GM12864 (cell line): ENCODE results near the gene ELMOD1.

Experiments
- DNase-seq: peaks from one replicate; pipeline ENCODE4 v3.0.0-alpha.2; 2011; ENCODE audit warnings: low read depth
- H3K4me3 ChIP-seq: 2 replicates; pipeline ENCODE4 v1.5.1; 2011; ENCODE audit warnings: mild to moderate bottlenecking, low read depth, low read length, control low read depth
- TF ChIP-seq, protein P1 (sequence below): IDR thresholded peaks from 2 replicates; pipeline ENCODE4 v1.5.1; 2011; ENCODE audit warnings: low read depth, mild to moderate bottlenecking, moderate library complexity, low read length, control low read depth, inconsistent platforms; ENCODE audit errors: missing control alignments

ELMOD1 gene

DNA sequence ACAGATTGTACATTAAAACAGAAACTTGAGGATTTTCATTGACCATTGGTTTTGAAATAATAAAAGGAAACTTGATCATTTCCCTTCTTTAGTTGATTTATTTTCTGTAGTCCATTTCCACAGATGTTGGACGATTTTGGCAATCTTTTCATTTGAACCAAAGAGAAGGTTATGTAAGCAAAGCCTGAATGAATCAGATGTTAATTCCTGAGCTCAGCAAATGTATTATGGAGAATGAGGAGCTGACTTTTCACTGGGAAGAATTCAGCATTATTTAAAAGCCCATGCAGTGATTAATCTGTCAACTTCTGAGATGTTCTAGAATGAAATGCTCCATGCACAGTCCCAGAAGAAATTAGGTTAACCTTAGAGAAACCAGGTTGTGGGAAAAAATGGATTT, 29.0 kb downstream of the ELMOD1 start:
- DNase-seq: no peak
- H3K4me3 ChIP-seq: no peak overlapping the region
- TF ChIP-seq, protein P1, sequence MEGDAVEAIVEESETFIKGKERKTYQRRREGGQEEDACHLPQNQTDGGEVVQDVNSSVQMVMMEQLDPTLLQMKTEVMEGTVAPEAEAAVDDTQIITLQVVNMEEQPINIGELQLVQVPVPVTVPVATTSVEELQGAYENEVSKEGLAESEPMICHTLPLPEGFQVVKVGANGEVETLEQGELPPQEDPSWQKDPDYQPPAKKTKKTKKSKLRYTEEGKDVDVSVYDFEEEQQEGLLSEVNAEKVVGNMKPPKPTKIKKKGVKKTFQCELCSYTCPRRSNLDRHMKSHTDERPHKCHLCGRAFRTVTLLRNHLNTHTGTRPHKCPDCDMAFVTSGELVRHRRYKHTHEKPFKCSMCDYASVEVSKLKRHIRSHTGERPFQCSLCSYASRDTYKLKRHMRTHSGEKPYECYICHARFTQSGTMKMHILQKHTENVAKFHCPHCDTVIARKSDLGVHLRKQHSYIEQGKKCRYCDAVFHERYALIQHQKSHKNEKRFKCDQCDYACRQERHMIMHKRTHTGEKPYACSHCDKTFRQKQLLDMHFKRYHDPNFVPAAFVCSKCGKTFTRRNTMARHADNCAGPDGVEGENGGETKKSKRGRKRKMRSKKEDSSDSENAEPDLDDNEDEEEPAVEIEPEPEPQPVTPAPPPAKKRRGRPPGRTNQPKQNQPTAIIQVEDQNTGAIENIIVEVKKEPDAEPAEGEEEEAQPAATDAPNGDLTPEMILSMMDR: no peak

DNA sequence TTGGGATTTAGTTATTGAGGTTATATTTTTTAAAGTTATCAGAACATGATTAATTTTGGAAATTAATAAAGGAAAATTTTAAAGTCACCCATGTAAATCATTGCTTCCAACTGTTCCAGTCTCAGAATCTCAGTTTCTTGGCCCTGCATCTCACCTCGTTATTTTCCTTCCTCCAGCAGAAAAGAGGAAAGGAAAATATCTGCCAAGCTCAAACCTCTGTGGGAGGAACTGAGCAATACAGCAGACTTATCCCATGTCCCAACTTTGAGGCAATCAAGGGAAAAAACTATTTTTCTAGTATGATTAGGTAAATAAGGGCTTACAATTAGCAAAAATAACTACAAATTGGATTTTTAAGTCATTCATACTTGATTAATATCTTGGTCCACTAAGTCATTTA, 30.1 kb downstream of the ELMOD1 start:
- TF ChIP-seq, protein P1: no peak
- H3K4me3 ChIP-seq: no peak overlapping the region
- no peak for DNase-seq

DNA sequence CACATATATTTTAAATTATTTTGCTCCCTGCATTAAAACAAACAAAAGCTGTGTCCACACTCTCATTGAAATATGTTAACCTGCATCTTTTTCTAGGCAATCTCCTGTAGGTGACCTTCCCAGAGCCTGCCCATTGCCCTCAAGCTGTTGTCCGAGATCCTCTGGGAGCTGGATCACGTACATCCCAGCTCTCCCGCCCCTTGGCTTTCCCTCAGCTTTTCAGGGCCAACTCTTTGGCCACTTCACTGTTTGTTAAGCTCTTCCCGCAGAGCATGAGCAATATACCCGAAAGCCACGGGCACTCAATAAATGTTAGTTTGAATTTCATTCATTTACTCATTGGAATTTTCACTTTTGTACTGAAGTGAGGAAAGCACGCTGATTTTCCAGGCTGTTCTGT, 32.2 kb downstream of the ELMOD1 start:
- DNase-seq: no peak
- TF ChIP-seq, protein P1: no peak
- H3K4me3 ChIP-seq: no peak overlapping the region

DNA sequence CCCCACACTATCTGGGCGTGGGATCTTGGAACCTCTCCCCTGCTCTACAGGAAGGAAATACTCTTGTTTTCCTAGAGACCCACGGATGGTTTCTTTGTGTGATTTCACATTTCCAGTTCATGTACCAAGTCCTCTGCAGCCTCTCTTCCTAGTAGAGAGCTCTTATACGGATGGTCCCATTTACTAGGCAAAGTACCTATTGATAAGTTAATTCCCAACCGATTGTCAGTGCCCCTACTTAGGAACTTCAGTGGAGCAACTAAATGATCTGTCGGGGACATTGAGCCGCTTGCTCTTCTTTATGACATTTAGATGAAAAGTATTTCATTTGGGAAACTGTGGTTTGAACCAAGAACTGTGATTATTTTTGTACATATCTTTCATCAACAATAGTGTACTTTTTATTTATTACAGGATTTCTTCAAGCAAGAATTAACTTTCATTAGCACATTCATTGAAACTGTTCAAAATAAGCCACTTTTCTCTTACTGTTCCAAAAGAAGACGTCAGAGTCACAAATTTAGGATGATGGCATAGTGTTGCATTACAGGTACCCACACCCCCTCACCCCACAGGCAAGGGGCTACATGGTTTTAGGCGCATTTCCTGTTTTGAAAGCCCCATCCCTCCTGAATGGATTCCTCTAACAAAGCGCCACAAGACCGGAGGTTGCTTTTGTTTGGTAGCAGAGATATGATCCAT, 34.2 kb downstream of the ELMOD1 start:
- H3K4me3 ChIP-seq: no peak overlapping the region
- DNase-seq: no peak
- TF ChIP-seq, protein P1: no peak

DNA sequence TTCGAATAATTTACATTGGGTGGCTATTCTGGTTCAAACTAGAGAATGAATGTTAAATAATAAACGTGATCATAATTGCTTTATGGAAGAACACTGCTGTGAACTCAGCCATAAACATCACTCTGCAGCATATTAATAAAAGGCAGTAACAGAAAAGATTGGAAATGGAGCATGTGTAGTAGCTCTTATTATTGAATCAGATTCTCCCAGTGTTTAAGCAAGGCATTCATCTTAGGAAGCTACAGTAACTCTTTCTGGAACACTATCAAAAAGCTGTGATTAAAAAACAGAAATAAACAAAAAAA, 34.7 kb downstream of the ELMOD1 start:
- no peak overlapping the region for H3K4me3 ChIP-seq
- no peak for DNase-seq
- TF ChIP-seq, protein P1: no peak

DNA sequence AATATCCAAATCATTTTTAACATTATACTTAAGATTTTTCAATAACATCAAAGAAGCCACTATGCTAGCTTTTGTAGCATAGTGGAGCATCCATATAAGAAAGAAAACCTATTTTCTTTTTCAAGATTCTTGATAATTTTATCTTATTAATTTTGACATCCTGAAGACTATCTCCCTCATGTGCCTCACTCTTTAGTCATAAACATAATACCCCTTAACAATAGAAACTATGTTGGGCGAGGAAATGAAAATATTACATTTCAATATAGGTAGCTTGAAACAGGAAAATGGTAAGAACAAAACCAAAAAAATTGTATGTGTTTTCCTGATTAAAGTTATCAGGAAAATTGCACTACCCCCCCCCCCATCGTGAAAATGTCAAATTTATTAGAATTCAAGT, 40.1 kb downstream of the ELMOD1 start:
- H3K4me3 ChIP-seq: no peak overlapping the region
- TF ChIP-seq, protein P1: no peak
- no peak for DNase-seq

DNA sequence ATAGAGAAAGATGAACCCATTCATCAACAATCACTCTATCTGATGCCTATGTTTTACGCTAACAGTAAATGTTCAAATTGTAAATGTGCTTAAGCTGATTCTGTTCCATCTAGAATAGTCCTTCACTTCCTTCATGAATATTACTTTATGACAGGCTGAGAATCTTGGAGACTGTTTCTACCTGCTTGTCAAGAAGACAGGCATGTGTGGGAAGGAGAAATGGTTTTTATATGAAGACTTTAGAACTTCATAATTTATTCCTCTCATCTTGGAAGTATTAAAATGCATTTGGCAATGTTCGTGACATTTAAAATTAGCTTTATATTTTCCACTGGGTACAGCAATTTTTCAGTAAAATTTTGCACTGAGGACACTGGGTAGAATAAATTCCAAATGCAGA, 41.0 kb downstream of the ELMOD1 start:
- TF ChIP-seq, protein P1: no peak
- no peak overlapping the region for H3K4me3 ChIP-seq
- no peak for DNase-seq
